ENCODE measurements around the gene TOMM40. TPM values are rescaled to one million over a fixed set of nuclear protein-coding genes. Genes with fewer than 3 reads are reported as not detected.

The TOMM40 gene
- total and polyA plus RNA-seq, 2 of the 13 experiments (the other 11 are each of a cell fraction or from before 2014, with no cell fraction given), result 72.0 to 110 TPM

GRCh38 chr19:44912854-44913253 lies 21.8 kb downstream of the TOMM40 start (continued):
- TF ChIP-seq NR2C2 (CRISPR knock-in tag; IDR thresholded peaks at IDR 0.05; ENCODE audit: borderline replicate concordance) (peak; percentile 75), KLF12 (CRISPR knock-in tag; IDR thresholded peaks at IDR 0.05; ENCODE audit: borderline replicate concordance) (no peak), ZFP37 (CRISPR knock-in tag; IDR thresholded peaks at IDR 0.05; ENCODE audit: borderline replicate concordance) (no peak), HDAC6 (IDR thresholded peaks at IDR 0.05; ENCODE audit: low read depth, low read length) (no peak), ZNF737 (CRISPR knock-in tag; IDR thresholded peaks at IDR 0.05; ENCODE audit: borderline replicate concordance) (no peak), BRF2 (CRISPR knock-in tag; IDR thresholded peaks at IDR 0.05) (no peak), ZNF256 (CRISPR knock-in tag; conservative IDR thresholded peaks at IDR 0.05) (no peak), ZNF350 (CRISPR knock-in tag; IDR thresholded peaks at IDR 0.05; ENCODE audit: borderline replicate concordance, low read depth) (peak; percentile 36; the same call in 1 of the 2 replicates), NFKBIZ (CRISPR knock-in tag; IDR thresholded peaks at IDR 0.05) (0 out of 2 replicates have a peak, but pooled peaks have one; percentile 61), RFXANK (CRISPR knock-in tag; IDR thresholded peaks at IDR 0.05) (peak; percentile 79; the same call in 1 of the 2 replicates), MIER2 (CRISPR knock-in tag; IDR thresholded peaks at IDR 0.05) (no peak), HDAC1 (CRISPR knock-in tag; IDR thresholded peaks at IDR 0.05) (peak; percentile 90), ATRX (CRISPR knock-in tag; IDR thresholded peaks at IDR 0.05; ENCODE audit: borderline replicate concordance) (no peak), ZNF619 (CRISPR knock-in tag; IDR thresholded peaks at IDR 0.05) (no peak), SP1 (IDR thresholded peaks at IDR 0.05) (no peak), SP1 (CRISPR knock-in tag; IDR thresholded peaks at IDR 0.05) (0 out of 2 replicates have a peak, but pooled peaks have one; percentile 15), POLR2AphosphoS2 (IDR thresholded peaks at IDR 0.05; ENCODE audit: low read depth, low read length) (no peak), ZNF788 (CRISPR knock-in tag; IDR thresholded peaks at IDR 0.05; ENCODE audit: borderline replicate concordance) (peak; percentile 70; the same call in 1 of the 2 replicates), HHEX (CRISPR knock-in tag; IDR thresholded peaks at IDR 0.05) (no peak), DNMT1 (CRISPR knock-in tag; IDR thresholded peaks at IDR 0.05) (no peak), CBX1 (IDR thresholded peaks at IDR 0.05; ENCODE audit: low read depth) (no peak), HDAC2 (CRISPR knock-in tag; IDR thresholded peaks at IDR 0.05) (peak; percentile 79), ZKSCAN8 (CRISPR knock-in tag; IDR thresholded peaks at IDR 0.05; ENCODE audit: borderline replicate concordance) (no peak)
- TF ChIP-seq, protein P1, sequence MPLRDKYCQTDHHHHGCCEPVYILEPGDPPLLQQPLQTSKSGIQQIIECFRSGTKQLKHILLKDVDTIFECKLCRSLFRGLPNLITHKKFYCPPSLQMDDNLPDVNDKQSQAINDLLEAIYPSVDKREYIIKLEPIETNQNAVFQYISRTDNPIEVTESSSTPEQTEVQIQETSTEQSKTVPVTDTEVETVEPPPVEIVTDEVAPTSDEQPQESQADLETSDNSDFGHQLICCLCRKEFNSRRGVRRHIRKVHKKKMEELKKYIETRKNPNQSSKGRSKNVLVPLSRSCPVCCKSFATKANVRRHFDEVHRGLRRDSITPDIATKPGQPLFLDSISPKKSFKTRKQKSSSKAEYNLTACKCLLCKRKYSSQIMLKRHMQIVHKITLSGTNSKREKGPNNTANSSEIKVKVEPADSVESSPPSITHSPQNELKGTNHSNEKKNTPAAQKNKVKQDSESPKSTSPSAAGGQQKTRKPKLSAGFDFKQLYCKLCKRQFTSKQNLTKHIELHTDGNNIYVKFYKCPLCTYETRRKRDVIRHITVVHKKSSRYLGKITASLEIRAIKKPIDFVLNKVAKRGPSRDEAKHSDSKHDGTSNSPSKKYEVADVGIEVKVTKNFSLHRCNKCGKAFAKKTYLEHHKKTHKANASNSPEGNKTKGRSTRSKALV (CRISPR knock-in tag; IDR thresholded peaks at IDR 0.05), result no peak
- TF ChIP-seq, protein P2, sequence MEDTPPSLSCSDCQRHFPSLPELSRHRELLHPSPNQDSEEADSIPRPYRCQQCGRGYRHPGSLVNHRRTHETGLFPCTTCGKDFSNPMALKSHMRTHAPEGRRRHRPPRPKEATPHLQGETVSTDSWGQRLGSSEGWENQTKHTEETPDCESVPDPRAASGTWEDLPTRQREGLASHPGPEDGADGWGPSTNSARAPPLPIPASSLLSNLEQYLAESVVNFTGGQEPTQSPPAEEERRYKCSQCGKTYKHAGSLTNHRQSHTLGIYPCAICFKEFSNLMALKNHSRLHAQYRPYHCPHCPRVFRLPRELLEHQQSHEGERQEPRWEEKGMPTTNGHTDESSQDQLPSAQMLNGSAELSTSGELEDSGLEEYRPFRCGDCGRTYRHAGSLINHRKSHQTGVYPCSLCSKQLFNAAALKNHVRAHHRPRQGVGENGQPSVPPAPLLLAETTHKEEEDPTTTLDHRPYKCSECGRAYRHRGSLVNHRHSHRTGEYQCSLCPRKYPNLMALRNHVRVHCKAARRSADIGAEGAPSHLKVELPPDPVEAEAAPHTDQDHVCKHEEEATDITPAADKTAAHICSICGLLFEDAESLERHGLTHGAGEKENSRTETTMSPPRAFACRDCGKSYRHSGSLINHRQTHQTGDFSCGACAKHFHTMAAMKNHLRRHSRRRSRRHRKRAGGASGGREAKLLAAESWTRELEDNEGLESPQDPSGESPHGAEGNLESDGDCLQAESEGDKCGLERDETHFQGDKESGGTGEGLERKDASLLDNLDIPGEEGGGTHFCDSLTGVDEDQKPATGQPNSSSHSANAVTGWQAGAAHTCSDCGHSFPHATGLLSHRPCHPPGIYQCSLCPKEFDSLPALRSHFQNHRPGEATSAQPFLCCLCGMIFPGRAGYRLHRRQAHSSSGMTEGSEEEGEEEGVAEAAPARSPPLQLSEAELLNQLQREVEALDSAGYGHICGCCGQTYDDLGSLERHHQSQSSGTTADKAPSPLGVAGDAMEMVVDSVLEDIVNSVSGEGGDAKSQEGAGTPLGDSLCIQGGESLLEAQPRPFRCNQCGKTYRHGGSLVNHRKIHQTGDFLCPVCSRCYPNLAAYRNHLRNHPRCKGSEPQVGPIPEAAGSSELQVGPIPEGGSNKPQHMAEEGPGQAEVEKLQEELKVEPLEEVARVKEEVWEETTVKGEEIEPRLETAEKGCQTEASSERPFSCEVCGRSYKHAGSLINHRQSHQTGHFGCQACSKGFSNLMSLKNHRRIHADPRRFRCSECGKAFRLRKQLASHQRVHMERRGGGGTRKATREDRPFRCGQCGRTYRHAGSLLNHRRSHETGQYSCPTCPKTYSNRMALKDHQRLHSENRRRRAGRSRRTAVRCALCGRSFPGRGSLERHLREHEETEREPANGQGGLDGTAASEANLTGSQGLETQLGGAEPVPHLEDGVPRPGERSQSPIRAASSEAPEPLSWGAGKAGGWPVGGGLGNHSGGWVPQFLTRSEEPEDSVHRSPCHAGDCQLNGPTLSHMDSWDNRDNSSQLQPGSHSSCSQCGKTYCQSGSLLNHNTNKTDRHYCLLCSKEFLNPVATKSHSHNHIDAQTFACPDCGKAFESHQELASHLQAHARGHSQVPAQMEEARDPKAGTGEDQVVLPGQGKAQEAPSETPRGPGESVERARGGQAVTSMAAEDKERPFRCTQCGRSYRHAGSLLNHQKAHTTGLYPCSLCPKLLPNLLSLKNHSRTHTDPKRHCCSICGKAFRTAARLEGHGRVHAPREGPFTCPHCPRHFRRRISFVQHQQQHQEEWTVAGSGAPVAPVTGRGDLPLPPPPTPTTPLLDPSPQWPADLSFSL (CRISPR knock-in tag; IDR thresholded peaks at IDR 0.05), result no peak

Data from HepG2 (cell line).